ENCODE results near the gene PPM1E.

The PPM1E gene

DNA sequence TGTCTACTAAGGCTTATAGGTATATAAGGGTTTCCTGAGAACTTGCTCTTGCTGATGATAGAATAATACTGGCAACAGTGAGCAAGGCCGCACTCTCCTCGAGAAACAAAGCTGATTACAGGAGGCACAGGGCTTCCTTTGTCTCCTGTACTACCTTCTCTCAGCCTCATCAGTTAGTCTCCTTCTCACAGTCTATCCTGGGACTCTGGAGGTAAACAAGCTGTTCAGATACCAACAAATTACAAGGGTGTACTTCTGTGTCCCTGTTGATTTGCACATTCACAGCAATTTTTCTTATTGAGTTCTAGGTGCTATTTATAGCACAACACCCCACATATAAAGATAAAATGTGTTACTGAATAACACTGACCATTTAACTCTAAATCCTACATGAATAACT lies 252.3 kb downstream of the PPM1E start:
- Histone ChIP-seq H3K27me3 (no peaks in the 10 kb centered on the region), H3K9me3 (no peaks in the 10 kb centered on the region), H3K36me3 (peaks cover 6% of the 10 kb centered on the region), H3K4me1 (no peaks in the 10 kb centered on the region), H3K4me3 (ENCODE audit: low read depth, low read length) (no peak overlapping the region)
- TF ChIP-seq, protein P1, sequence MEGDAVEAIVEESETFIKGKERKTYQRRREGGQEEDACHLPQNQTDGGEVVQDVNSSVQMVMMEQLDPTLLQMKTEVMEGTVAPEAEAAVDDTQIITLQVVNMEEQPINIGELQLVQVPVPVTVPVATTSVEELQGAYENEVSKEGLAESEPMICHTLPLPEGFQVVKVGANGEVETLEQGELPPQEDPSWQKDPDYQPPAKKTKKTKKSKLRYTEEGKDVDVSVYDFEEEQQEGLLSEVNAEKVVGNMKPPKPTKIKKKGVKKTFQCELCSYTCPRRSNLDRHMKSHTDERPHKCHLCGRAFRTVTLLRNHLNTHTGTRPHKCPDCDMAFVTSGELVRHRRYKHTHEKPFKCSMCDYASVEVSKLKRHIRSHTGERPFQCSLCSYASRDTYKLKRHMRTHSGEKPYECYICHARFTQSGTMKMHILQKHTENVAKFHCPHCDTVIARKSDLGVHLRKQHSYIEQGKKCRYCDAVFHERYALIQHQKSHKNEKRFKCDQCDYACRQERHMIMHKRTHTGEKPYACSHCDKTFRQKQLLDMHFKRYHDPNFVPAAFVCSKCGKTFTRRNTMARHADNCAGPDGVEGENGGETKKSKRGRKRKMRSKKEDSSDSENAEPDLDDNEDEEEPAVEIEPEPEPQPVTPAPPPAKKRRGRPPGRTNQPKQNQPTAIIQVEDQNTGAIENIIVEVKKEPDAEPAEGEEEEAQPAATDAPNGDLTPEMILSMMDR (IDR thresholded peaks at IDR 0.05; ENCODE audit: low read depth, low read length): no peak
- DNase-seq: no peak

DNA sequence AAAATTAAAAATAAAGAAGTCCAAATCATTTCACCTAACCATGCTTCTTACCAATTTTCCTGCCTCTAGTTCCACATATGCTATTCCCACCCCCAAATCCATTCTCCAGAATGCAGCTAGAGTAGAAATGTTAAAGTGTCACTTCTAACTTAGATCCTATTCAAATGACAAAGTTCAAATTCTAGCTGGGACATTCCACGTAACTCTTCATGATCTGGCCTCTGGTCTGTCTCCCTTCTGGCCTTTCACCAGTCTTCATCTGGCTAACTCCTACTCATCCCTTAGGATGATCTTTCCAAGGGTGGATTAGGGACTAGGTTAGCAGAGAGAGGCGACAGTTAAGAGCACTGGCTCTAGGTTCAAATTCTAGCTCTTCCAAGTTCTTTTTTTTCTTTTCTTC lies 253.1 kb downstream of the PPM1E start:
- TF ChIP-seq, protein P1 (IDR thresholded peaks at IDR 0.05; ENCODE audit: low read depth, low read length): no peak
- Histone ChIP-seq H3K4me1 (no peaks in the 10 kb centered on the region), H3K9me3 (no peaks in the 10 kb centered on the region), H3K27me3 (no peaks in the 10 kb centered on the region), H3K4me3 (ENCODE audit: low read depth, low read length) (no peak overlapping the region), H3K36me3 (peaks cover 6% of the 10 kb centered on the region)
- DNase-seq: no peak

DNA sequence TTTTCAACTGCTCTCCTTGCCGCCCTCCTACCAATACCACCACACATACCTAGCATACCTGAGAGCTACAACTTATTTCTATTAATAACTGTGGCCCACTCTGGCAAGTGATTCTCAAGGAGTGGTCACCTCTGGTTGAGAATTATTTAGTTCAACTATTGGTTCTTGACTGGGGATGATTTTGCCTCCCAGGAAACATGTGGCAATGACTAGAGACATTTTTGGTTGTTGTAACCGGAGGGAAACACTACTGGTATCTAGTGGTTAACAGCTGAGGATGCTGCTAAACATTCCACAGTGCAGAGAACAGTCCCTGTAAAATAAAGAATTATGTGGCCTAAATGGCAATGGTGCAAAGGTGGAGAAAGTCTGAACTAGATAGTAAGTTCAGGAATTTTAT lies 254.4 kb downstream of the PPM1E start:
- no peaks in the 10 kb centered on the region for H3K4me1 ChIP-seq
- peaks cover 6% of the 10 kb centered on the region for H3K36me3 ChIP-seq

DNA sequence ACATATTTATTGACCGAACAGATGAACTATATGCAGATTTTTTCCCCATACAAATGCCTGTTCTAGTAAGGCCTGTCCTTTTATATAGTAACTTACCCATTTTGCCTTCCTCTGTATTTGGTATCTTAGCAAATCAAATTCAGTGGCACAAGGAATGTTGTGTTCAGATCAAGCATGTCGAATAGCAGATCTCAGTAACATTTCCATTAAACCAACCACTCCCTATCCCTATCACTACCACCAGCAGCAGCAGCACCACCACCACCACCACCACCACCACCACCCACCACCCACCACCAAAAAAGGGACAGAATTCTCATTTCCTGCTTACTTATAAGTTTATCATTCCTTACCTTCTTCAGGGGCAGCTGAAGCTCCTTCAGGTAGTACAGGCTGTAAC lies 256.3 kb downstream of the PPM1E start:
- H3K9me3 ChIP-seq: no peaks in the 10 kb centered on the region
- no peaks in the 10 kb centered on the region for H3K4me1 ChIP-seq
- TF ChIP-seq, protein P1 (IDR thresholded peaks at IDR 0.05; ENCODE audit: low read depth, low read length): no peak
- no peak for DNase-seq
- peaks cover 10% of the 10 kb centered on the region for H3K36me3 ChIP-seq
- no peak overlapping the region for H3K4me3 ChIP-seq (ENCODE audit: low read depth, low read length)
- no peaks in the 10 kb centered on the region for H3K27me3 ChIP-seq

More for the DNA sequence above, 254.4 kb downstream of the PPM1E start:
- Histone ChIP-seq H3K27me3 (no peaks in the 10 kb centered on the region), H3K9me3 (no peaks in the 10 kb centered on the region), H3K4me3 (ENCODE audit: low read depth, low read length) (no peak overlapping the region)
- DNase-seq: no peak
- TF ChIP-seq, protein P1 (IDR thresholded peaks at IDR 0.05; ENCODE audit: low read depth, low read length): no peak

DNA sequence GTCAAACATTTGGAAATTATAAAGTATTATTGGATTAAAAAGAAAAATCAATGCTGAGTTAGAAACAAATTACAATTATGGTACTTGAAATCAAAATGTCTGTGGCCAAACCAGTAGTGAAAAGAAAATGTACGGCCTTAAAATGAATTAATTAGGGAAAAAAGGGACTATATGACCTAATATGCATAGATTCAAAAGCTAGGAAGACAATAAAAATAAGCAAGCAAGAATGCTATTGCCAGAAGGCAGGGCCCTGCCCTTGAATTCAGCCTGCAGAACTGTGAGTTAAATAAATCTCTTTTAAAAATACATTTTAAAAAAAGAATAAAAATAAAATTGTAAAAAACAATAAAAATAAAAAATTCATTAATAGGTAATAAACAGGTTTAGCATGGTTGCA lies 262.4 kb downstream of the PPM1E start:
- Histone ChIP-seq H3K4me1 (no peaks in the 10 kb centered on the region), H3K36me3 (peaks cover 4% of the 10 kb centered on the region), H3K4me3 (ENCODE audit: low read depth, low read length) (no peak overlapping the region), H3K27me3 (no peaks in the 10 kb centered on the region), H3K9me3 (no peaks in the 10 kb centered on the region)
- DNase-seq: no peak
- TF ChIP-seq, protein P1 (IDR thresholded peaks at IDR 0.05; ENCODE audit: low read depth, low read length): no peak

DNA sequence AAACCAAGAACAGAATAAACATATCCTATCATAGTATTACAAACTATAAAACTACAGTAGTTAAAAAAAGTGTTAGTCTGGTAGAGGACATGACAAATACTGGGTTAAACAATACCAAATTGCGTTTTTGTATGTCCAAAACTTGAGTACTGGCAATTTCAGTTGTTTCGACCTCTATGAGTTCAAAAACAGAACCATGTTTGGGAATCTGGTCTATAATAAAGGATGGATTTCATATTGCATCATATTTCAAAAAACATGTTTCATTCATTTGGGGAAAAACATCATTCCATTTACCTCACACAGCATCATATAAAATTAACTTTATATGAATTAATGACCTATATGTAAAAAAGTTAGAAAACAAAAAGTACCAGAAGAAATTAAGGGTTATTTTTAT lies 269.3 kb downstream of the PPM1E start:
- no peak for DNase-seq
- Histone ChIP-seq H3K9me3 (no peaks in the 10 kb centered on the region), H3K36me3 (peaks cover 18% of the 10 kb centered on the region), H3K27me3 (no peaks in the 10 kb centered on the region), H3K4me3 (ENCODE audit: low read depth, low read length) (no peak overlapping the region), H3K4me1 (no peaks in the 10 kb centered on the region)
- TF ChIP-seq, protein P1 (IDR thresholded peaks at IDR 0.05; ENCODE audit: low read depth, low read length): no peak

Measured in BE2C (cell line).